ENCODE measurements around the gene TIMM17B. TPM values are rescaled to one million over a fixed set of nuclear protein-coding genes. Genes with fewer than 3 reads are reported as not detected.
A peak's percentile ranks its signal among the peaks of the same experiment; 100 is the strongest.

Gene TIMM17B
- total RNA-seq, 1 experiment from 2014 or later, result 75.1 TPM

- DNase-seq (ENCODE audit: low read depth), result peak; percentile 94
These were observed 21.2 kb upstream of the TIMM17B start, which contains the start of gene PIM2 for GRCh38 chrX:48918643-48919340. Gene PIM2 (minus strand): TSS chrX:48919024. CDS start chrX:48918834, 190 bp downstream.

- no peak for DNase-seq (ENCODE audit: low read depth)
These were observed 20.7 kb upstream of the TIMM17B start for GRCh38 chrX:48918301-48918642.

GRCh38 chrX:48917139-48918001 is 19.8 kb upstream of the TIMM17B start:
- DNase-seq (ENCODE audit: low read depth), result peak; percentile 87

GRCh38 chrX:48914593-48915493 is 17.3 kb upstream of the TIMM17B start:
- DNase-seq (ENCODE audit: low read depth), result no peak

- no peak for DNase-seq (ENCODE audit: low read depth)
These were observed 16.2 kb upstream of the TIMM17B start for GRCh38 chrX:48913605-48914366.

- peak; percentile 73 for DNase-seq (ENCODE audit: low read depth)
These were observed 14.0 kb upstream of the TIMM17B start, which contains the start of gene SLC35A2 for GRCh38 chrX:48911412-48912182. Gene SLC35A2 (minus strand): TSS chrX:48911646. CDS start chrX:48911636, 10 bp downstream.

- DNase-seq (ENCODE audit: low read depth), result peak; percentile 41
These were observed 13.4 kb upstream of the TIMM17B start for GRCh38 chrX:48910926-48911411.

- no peak for DNase-seq (ENCODE audit: low read depth)
These were observed 12.2 kb upstream of the TIMM17B start for GRCh38 chrX:48909703-48910294.

GRCh38 chrX:48908600-48908999 is 11.0 kb upstream of the TIMM17B start:
- no peak for DNase-seq (ENCODE audit: low read depth)

- DNase-seq (ENCODE audit: low read depth), result no peak
These were observed 7.7 kb upstream of the TIMM17B start for GRCh38 chrX:48905090-48905790.

- no peak for DNase-seq (ENCODE audit: low read depth)
These were observed 7.1 kb upstream of the TIMM17B start for GRCh38 chrX:48904626-48905025.

GRCh38 chrX:48904180-48904579 is 6.6 kb upstream of the TIMM17B start:
- DNase-seq (ENCODE audit: low read depth), result no peak

GRCh38 chrX:48903290-48903689 is 5.7 kb upstream of the TIMM17B start:
- no peak for DNase-seq (ENCODE audit: low read depth)

- DNase-seq (ENCODE audit: low read depth), result no peak
These were observed 5.2 kb upstream of the TIMM17B start for GRCh38 chrX:48902776-48903175.

- DNase-seq (ENCODE audit: low read depth), result no peak
These were observed 4.6 kb upstream of the TIMM17B start for GRCh38 chrX:48902135-48902534.

- DNase-seq (ENCODE audit: low read depth), result no peak
These were observed 3.5 kb upstream of the TIMM17B start for GRCh38 chrX:48901069-48901468.

GRCh38 chrX:48899078-48899410 is 1.5 kb upstream of the TIMM17B start:
- DNase-seq (ENCODE audit: low read depth), result no peak

GRCh38 chrX:48897157-48897624 is 377 bp downstream of the TIMM17B start:
- DNase-seq (ENCODE audit: low read depth), result peak; percentile 85

- DNase-seq (ENCODE audit: low read depth), result peak; percentile 57
These were observed 957 bp downstream of the TIMM17B start for GRCh38 chrX:48896611-48897011.

Measured in RPMI7951 (cell line).